ENCODE data around the gene SLC6A20.

The SLC6A20 gene

DNA sequence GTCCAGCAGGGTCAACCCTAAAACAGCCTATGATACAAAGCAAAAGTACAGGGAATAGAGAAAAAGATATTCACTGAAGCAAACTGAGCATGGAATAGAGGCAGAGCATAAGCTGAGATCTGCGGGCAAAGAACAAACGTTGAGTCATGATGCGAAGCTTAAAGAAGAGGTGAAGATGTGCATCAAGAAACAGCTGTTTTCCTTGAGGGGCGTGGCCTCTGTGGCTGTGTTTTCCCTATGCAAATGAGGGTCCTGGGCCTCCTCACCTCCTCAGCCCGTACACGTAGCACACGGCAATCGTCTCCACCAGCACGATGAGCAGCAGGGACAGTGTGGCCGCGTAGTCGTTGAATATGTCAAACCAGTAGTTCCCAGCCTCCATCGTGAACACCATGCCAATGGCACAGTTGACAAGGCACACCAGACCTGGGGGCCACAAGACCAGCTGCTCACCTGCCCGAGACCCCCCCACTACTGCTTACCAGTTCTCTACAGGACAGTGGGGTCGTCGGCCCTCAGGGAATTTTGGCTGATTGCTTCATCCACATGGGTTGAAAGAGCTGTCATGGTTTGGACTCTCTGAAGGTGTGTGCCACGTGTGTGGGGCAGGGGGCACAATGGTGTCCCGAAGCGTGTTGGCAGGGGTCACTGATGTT is 33.6 kb downstream of the SLC6A20 start:
- H3K27me3 ChIP-seq (ENCODE audit: insufficient read depth, low read length), result peaks cover 3% of the 10 kb centered on the region; the same call in 1 of the 2 replicates
- no peaks in the 10 kb centered on the region for H4K20me1 ChIP-seq (ENCODE audit: insufficient read depth, low read length)
- 0 out of 2 replicates have a peak, but pooled peaks cover 4% of the 10 kb centered on the region for H3K9me3 ChIP-seq (ENCODE audit: low read length)
- H3K27ac ChIP-seq (ENCODE audit: low read depth, low read length, poor library complexity, severe bottlenecking), result no peak overlapping the region
- no peaks in the 10 kb centered on the region for H3K36me3 ChIP-seq (ENCODE audit: insufficient read depth, low read length)
- no peak overlapping the region for H3K9ac ChIP-seq (ENCODE audit: low read length)
- no peaks in the 10 kb centered on the region for H3K79me2 ChIP-seq (ENCODE audit: insufficient read depth, low read length)
- no peak for TF ChIP-seq EZH2 (IDR thresholded peaks at IDR 0.05; ENCODE audit: borderline replicate concordance, low read length)
- TF ChIP-seq, protein P1, sequence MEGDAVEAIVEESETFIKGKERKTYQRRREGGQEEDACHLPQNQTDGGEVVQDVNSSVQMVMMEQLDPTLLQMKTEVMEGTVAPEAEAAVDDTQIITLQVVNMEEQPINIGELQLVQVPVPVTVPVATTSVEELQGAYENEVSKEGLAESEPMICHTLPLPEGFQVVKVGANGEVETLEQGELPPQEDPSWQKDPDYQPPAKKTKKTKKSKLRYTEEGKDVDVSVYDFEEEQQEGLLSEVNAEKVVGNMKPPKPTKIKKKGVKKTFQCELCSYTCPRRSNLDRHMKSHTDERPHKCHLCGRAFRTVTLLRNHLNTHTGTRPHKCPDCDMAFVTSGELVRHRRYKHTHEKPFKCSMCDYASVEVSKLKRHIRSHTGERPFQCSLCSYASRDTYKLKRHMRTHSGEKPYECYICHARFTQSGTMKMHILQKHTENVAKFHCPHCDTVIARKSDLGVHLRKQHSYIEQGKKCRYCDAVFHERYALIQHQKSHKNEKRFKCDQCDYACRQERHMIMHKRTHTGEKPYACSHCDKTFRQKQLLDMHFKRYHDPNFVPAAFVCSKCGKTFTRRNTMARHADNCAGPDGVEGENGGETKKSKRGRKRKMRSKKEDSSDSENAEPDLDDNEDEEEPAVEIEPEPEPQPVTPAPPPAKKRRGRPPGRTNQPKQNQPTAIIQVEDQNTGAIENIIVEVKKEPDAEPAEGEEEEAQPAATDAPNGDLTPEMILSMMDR (IDR thresholded peaks at IDR 0.05; ENCODE audit: low read length), result no peak
- no peaks in the 10 kb centered on the region for H3F3A ChIP-seq (ENCODE audit: insufficient read depth, low read length)
- H3K4me1 ChIP-seq (ENCODE audit: insufficient read depth, low read length, severe bottlenecking), result no peaks in the 10 kb centered on the region
- H3K4me2 ChIP-seq (ENCODE audit: low read length), result no peak overlapping the region
- H3K4me3 ChIP-seq (ENCODE audit: low read depth, low read length, poor library complexity, severe bottlenecking), result no peak overlapping the region
- H3K9me2 ChIP-seq (ENCODE audit: low read depth, low read length), result no peaks in the 10 kb centered on the region
- H2AFZ ChIP-seq (ENCODE audit: low read length), result no peak overlapping the region

DNA sequence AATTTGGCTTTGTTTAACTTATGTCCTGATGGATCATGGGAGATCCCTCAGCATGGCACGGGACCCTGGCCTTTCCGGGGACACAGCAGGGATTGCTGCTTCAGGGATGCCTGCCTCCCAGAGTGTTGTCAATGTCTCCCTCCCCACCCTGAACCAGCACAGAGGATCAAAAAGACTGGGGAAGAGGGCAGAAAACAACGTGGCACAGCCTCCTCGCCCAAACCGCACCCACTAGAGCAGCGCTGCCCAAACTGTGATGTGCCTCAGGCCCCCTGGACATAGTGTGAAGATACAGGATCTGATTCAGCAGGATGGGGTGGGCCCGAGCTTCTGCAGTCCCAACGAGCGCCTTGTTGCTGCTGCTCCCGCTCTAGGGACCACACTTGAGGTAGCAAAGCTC is 34.5 kb downstream of the SLC6A20 start:
- H3F3A ChIP-seq (ENCODE audit: insufficient read depth, low read length), result no peaks in the 10 kb centered on the region
- H3K9me2 ChIP-seq (ENCODE audit: low read depth, low read length), result no peaks in the 10 kb centered on the region
- H2AFZ ChIP-seq (ENCODE audit: low read length), result no peak overlapping the region
- no peak for TF ChIP-seq EZH2 (IDR thresholded peaks at IDR 0.05; ENCODE audit: borderline replicate concordance, low read length)
- TF ChIP-seq, protein P1 (IDR thresholded peaks at IDR 0.05; ENCODE audit: low read length), result no peak
- no peaks in the 10 kb centered on the region for H4K20me1 ChIP-seq (ENCODE audit: insufficient read depth, low read length)
- no peaks in the 10 kb centered on the region for H3K4me1 ChIP-seq (ENCODE audit: insufficient read depth, low read length, severe bottlenecking)
- H3K4me3 ChIP-seq (ENCODE audit: low read depth, low read length, poor library complexity, severe bottlenecking), result no peak overlapping the region
- no peaks in the 10 kb centered on the region for H3K36me3 ChIP-seq (ENCODE audit: insufficient read depth, low read length)
- peaks cover 3% of the 10 kb centered on the region; the same call in 1 of the 2 replicates for H3K27me3 ChIP-seq (ENCODE audit: insufficient read depth, low read length)
- H3K79me2 ChIP-seq (ENCODE audit: insufficient read depth, low read length), result no peaks in the 10 kb centered on the region
- H3K9ac ChIP-seq (ENCODE audit: low read length), result no peak overlapping the region
- no peak overlapping the region for H3K4me2 ChIP-seq (ENCODE audit: low read length)
- H3K27ac ChIP-seq (ENCODE audit: low read depth, low read length, poor library complexity, severe bottlenecking), result no peak overlapping the region
- no peaks in the 10 kb centered on the region for H3K9me3 ChIP-seq (ENCODE audit: low read length)

DNA sequence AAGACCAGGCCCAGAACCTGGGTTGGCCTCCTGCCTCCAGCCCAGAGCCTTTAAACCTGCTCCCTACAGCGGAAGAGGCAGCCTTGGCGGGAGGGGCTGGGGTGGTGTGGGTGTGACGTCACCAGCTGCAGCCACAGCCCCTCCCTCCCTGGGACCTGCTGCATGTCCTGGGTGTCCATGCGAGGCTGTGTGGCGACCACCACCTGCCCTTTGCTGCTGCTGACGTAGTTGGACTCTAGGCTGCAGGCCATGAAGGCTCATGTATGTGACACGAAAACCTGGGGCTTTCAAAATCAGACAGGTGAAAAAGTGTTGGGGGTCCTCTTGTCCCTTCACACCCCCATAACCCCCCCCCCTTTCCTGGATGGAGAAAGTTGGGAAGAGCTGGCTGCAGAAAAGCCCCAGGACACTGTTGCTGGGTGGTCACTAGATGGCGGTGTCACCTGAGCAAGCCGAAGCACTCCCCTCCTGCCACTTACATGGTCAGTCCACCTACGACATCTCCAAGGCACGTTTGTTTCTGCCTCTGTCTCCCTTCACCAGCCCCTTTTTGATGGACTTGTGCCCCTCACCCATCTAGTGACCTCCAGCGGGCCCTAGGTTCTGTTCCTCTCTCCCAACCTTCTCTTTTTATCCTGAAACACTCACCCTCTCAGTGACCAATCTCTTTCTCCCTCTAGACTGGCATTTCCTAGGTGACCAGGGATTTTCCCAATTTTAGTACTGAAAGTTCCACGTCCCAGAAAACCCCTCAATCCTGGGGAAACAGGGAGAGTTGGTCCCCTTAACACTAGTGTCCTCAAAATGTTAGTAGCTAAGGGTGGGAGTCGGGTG is 35.2 kb downstream of the SLC6A20 start:
- no peak for TF ChIP-seq EZH2 (IDR thresholded peaks at IDR 0.05; ENCODE audit: borderline replicate concordance, low read length)
- TF ChIP-seq, protein P1 (IDR thresholded peaks at IDR 0.05; ENCODE audit: low read length), result peak; percentile 74
- no peaks in the 10 kb centered on the region for H3K79me2 ChIP-seq (ENCODE audit: insufficient read depth, low read length)
- H3F3A ChIP-seq (ENCODE audit: insufficient read depth, low read length), result no peaks in the 10 kb centered on the region
- H3K9me3 ChIP-seq (ENCODE audit: low read length), result no peaks in the 10 kb centered on the region
- H3K4me3 ChIP-seq (ENCODE audit: low read depth, low read length, poor library complexity, severe bottlenecking), result no peak overlapping the region
- peaks cover 3% of the 10 kb centered on the region; the same call in 1 of the 2 replicates for H3K27me3 ChIP-seq (ENCODE audit: insufficient read depth, low read length)
- no peak overlapping the region for H3K27ac ChIP-seq (ENCODE audit: low read depth, low read length, poor library complexity, severe bottlenecking)
- no peak overlapping the region for H2AFZ ChIP-seq (ENCODE audit: low read length)
- no peaks in the 10 kb centered on the region for H4K20me1 ChIP-seq (ENCODE audit: insufficient read depth, low read length)
- no peak overlapping the region for H3K9ac ChIP-seq (ENCODE audit: low read length)
- H3K36me3 ChIP-seq (ENCODE audit: insufficient read depth, low read length), result no peaks in the 10 kb centered on the region
- no peak overlapping the region for H3K4me2 ChIP-seq (ENCODE audit: low read length)
- H3K4me1 ChIP-seq (ENCODE audit: insufficient read depth, low read length, severe bottlenecking), result no peaks in the 10 kb centered on the region
- no peaks in the 10 kb centered on the region for H3K9me2 ChIP-seq (ENCODE audit: low read depth, low read length)
